ENCODE measurements around the gene TULP1. TPM values are rescaled to one million over a fixed set of nuclear protein-coding genes. Genes with fewer than 3 reads are reported as not detected.

Gene TULP1
- not detected for polyA plus RNA-seq (2013, experiment 1 of 2)
- not detected for polyA plus RNA-seq (2013, experiment 2 of 2)

DNA sequence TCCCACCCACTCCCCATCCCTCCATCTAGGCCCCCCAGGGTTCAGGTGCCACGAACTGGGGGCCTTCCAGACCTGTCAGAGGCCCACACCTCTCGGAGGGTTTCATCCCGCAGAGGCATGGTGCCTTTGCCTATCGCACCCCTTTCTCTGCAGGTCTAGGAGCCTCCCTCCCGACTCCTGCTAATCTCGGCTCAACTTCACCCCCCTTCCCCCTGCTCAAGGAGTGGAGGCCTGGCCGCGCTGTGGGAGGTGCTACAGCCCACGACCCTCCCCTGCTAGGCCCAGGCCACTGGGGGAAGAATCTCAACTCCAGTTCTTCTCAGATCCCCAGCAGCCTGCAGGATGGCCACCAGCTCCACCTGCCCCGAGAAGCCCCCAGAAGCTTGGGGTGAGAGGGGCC, at the start of gene TULP1:
TSS of gene TULP1 (minus strand) at position 157 of the 400 bp plus-strand sequence. CDS start at position 119, 38 bp downstream.
- Histone ChIP-seq H3K4me1 (ENCODE audit: control insufficient read depth, insufficient read depth, low read depth, low read length) (peaks cover 5% of the 10 kb centered on the region), H2AFZ (ENCODE audit: low read depth, low read length) (no peak within 1 kb of the TSS), H3K4me2 (ENCODE audit: low read length, poor library complexity, severe bottlenecking) (no peak within 1 kb of the TSS), H3K36me3 (ENCODE audit: control insufficient read depth in 1 of 2, insufficient read depth in 2 of 2, low read depth in 1 of 2, low read length in 2 of 2) (no peaks in the 10 kb centered on the region), H3K14ac (ENCODE audit: low read length in 2 of 2) (no peak within 1 kb of the TSS), H3K4ac (ENCODE audit: low read depth in 1 of 2, low read length in 2 of 2) (no peak within 1 kb of the TSS), H3K79me1 (replicated peaks; ENCODE audit: low read length, poor library complexity, severe bottlenecking) (no peaks in the 10 kb centered on the region), H4K8ac (ENCODE audit: low read length) (no peak within 1 kb of the TSS), H3K27me3 (ENCODE audit: control insufficient read depth in 1 of 2, insufficient read depth in 1 of 2, low read length in 2 of 2) (peaks cover 33 to 47% of the 10 kb centered on the region in 2 experiments), H2BK12ac (ENCODE audit: low read length in 2 of 2) (no peak within 1 kb of the TSS), H2BK5ac (ENCODE audit: low read depth, low read length, poor library complexity, severe bottlenecking) (no peak within 1 kb of the TSS), H3K4me3 (ENCODE audit: insufficient read depth in 1 of 2, low read depth in 1 of 2, low read length in 2 of 2) (no peak within 1 kb of the TSS), H3K27ac (ENCODE audit: low read length, poor library complexity, severe bottlenecking) (no peak within 1 kb of the TSS), H3K9me3 (ENCODE audit: control insufficient read depth, low read length) (no peaks in the 10 kb centered on the region), H4K91ac (ENCODE audit: low read length) (no peak within 1 kb of the TSS), H2BK120ac (ENCODE audit: low read depth, low read length) (no peak within 1 kb of the TSS), H3K18ac (ENCODE audit: low read depth in 1 of 2, low read length in 2 of 2) (peak within 1 kb of the TSS in 1 of 2 experiments; percentile 5), H3K9ac (ENCODE audit: low read length) (no peak within 1 kb of the TSS), H3K23ac (ENCODE audit: low read length in 2 of 2) (no peak within 1 kb of the TSS), H2BK15ac (ENCODE audit: low read depth, poor library complexity, severe bottlenecking) (no peak within 1 kb of the TSS), H2AK5ac (ENCODE audit: low read length, severe bottlenecking) (no peak within 1 kb of the TSS)
- DNase-seq, result no peak
- WGBS, result 67% methylated on average over 9 of the region's 10 CpGs

- no peak overlapping the region for H3K4me3 ChIP-seq (ENCODE audit: insufficient read depth in 1 of 2, low read depth in 1 of 2, low read length in 2 of 2)
- H2BK120ac ChIP-seq (ENCODE audit: low read depth, low read length), result no peak overlapping the region
- WGBS, result 82% methylated on average over 11 of the region's 11 CpGs
- H3K27ac ChIP-seq (ENCODE audit: low read length, poor library complexity, severe bottlenecking), result no peak overlapping the region
- no peak overlapping the region for H3K14ac ChIP-seq (ENCODE audit: low read length in 2 of 2)
- no peaks in the 10 kb centered on the region for H3K79me1 ChIP-seq (replicated peaks; ENCODE audit: low read length, poor library complexity, severe bottlenecking)
- peak; percentile 16 for DNase-seq
- H2BK12ac ChIP-seq (ENCODE audit: low read length in 2 of 2), result no peak overlapping the region
- no peak overlapping the region for H3K9ac ChIP-seq (ENCODE audit: low read length)
- no peak overlapping the region for H2BK5ac ChIP-seq (ENCODE audit: low read depth, low read length, poor library complexity, severe bottlenecking)
- no peak overlapping the region for H3K4ac ChIP-seq (ENCODE audit: low read depth in 1 of 2, low read length in 2 of 2)
- no peak overlapping the region for H2AFZ ChIP-seq (ENCODE audit: low read depth, low read length)
- H3K4me2 ChIP-seq (ENCODE audit: low read length, poor library complexity, severe bottlenecking), result no peak overlapping the region
- no peak overlapping the region for H4K8ac ChIP-seq (ENCODE audit: low read length)
- H4K91ac ChIP-seq (ENCODE audit: low read length), result no peak overlapping the region
- H3K4me1 ChIP-seq (ENCODE audit: control insufficient read depth, insufficient read depth, low read depth, low read length), result no peaks in the 10 kb centered on the region
- no peak overlapping the region for H3K18ac ChIP-seq (ENCODE audit: low read depth in 1 of 2, low read length in 2 of 2)
- H3K27me3 ChIP-seq (ENCODE audit: control insufficient read depth in 1 of 2, insufficient read depth in 1 of 2, low read length in 2 of 2), result peaks cover 17 to 49% of the 10 kb centered on the region in 2 experiments
- H3K36me3 ChIP-seq (ENCODE audit: control insufficient read depth in 1 of 2, insufficient read depth in 2 of 2, low read depth in 1 of 2, low read length in 2 of 2), result no peaks in the 10 kb centered on the region
- H2AK5ac ChIP-seq (ENCODE audit: low read length, severe bottlenecking), result no peak overlapping the region
- no peak overlapping the region for H2BK15ac ChIP-seq (ENCODE audit: low read depth, poor library complexity, severe bottlenecking)
- H3K23ac ChIP-seq (ENCODE audit: low read length in 2 of 2), result no peak overlapping the region
- H3K9me3 ChIP-seq (ENCODE audit: control insufficient read depth, low read length), result no peaks in the 10 kb centered on the region
Measured at GRCh38 chr6:35562060-35562459, 49.4 kb upstream of the TULP1 start.

DNA sequence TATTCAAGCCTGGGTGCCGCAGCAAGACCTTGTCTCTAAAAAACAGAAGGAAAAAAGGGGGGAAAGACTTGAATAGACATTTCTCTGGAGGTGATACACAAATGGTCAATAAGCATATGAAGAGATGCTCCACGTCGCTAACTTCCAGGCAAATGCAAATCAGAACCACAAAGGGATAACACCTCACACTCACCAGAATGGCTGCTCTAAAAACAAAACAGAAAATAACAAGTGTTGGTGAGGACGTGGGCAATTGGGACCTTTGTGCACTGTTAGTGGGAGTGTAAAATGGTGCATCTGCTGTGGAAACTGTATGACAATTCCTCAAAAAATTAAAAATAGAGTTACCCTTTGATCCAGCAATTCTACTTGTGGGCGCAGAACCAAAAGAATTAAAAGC, 48.4 kb upstream of the TULP1 start:
- Histone ChIP-seq H3K4ac (ENCODE audit: low read depth in 1 of 2, low read length in 2 of 2) (no peak overlapping the region), H4K8ac (ENCODE audit: low read length) (no peak overlapping the region), H3K18ac (ENCODE audit: low read depth in 1 of 2, low read length in 2 of 2) (no peak overlapping the region), H3K27me3 (ENCODE audit: control insufficient read depth in 1 of 2, insufficient read depth in 1 of 2, low read length in 2 of 2) (peaks cover 17 to 49% of the 10 kb centered on the region in 2 experiments), H2BK15ac (ENCODE audit: low read depth, poor library complexity, severe bottlenecking) (no peak overlapping the region), H2BK5ac (ENCODE audit: low read depth, low read length, poor library complexity, severe bottlenecking) (no peak overlapping the region), H3K4me1 (ENCODE audit: control insufficient read depth, insufficient read depth, low read depth, low read length) (no peaks in the 10 kb centered on the region), H3K14ac (ENCODE audit: low read length in 2 of 2) (no peak overlapping the region), H3K36me3 (ENCODE audit: control insufficient read depth in 1 of 2, insufficient read depth in 2 of 2, low read depth in 1 of 2, low read length in 2 of 2) (no peaks in the 10 kb centered on the region), H2BK120ac (ENCODE audit: low read depth, low read length) (no peak overlapping the region), H4K91ac (ENCODE audit: low read length) (no peak overlapping the region), H3K23ac (ENCODE audit: low read length in 2 of 2) (no peak overlapping the region), H2BK12ac (ENCODE audit: low read length in 2 of 2) (no peak overlapping the region), H3K9ac (ENCODE audit: low read length) (no peak overlapping the region), H3K27ac (ENCODE audit: low read length, poor library complexity, severe bottlenecking) (no peak overlapping the region), H2AK5ac (ENCODE audit: low read length, severe bottlenecking) (no peak overlapping the region), H3K4me2 (ENCODE audit: low read length, poor library complexity, severe bottlenecking) (no peak overlapping the region), H3K79me1 (replicated peaks; ENCODE audit: low read length, poor library complexity, severe bottlenecking) (no peaks in the 10 kb centered on the region), H3K4me3 (ENCODE audit: insufficient read depth in 1 of 2, low read depth in 1 of 2, low read length in 2 of 2) (no peak overlapping the region), H3K9me3 (ENCODE audit: control insufficient read depth, low read length) (no peaks in the 10 kb centered on the region), H2AFZ (ENCODE audit: low read depth, low read length) (no peak overlapping the region)
- no peak for DNase-seq
- WGBS, result 97% methylated on average over 2 of the region's 5 CpGs

DNA sequence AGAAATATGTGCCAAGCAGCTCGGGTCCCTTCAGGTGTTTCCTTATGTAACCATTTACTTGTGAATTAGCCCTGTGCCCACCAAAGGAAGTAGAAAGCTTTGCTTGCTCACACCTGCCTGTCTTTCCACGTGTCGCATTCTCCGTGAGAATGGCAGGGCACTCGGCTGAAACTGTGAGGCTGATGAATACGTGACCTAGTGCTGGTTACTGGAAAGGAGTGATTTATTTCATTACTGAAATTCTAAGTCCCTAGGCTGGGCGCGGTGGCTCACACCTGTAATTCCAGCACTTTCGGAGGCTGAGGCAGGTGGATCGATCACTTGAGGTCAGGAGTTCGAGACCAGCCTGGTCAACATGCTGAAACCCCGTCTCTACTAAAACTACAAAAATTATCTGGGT, 45.9 kb upstream of the TULP1 start:
- no peak overlapping the region for H2BK15ac ChIP-seq (ENCODE audit: low read depth, poor library complexity, severe bottlenecking)
- 93% methylated on average over 11 of the region's 12 CpGs for WGBS

More for the DNA sequence above, 45.9 kb upstream of the TULP1 start:
- H2BK5ac ChIP-seq (ENCODE audit: low read depth, low read length, poor library complexity, severe bottlenecking), result no peak overlapping the region
- DNase-seq, result no peak
- H2AK5ac ChIP-seq (ENCODE audit: low read length, severe bottlenecking), result no peak overlapping the region
- H3K27me3 ChIP-seq (ENCODE audit: control insufficient read depth in 1 of 2, insufficient read depth in 1 of 2, low read length in 2 of 2), result peaks cover 6 to 32% of the 10 kb centered on the region in 2 experiments
- H3K9ac ChIP-seq (ENCODE audit: low read length), result no peak overlapping the region
- no peak overlapping the region for H4K8ac ChIP-seq (ENCODE audit: low read length)
- H3K4ac ChIP-seq (ENCODE audit: low read depth in 1 of 2, low read length in 2 of 2), result no peak overlapping the region
- no peak overlapping the region for H3K4me3 ChIP-seq (ENCODE audit: insufficient read depth in 1 of 2, low read depth in 1 of 2, low read length in 2 of 2)
- no peaks in the 10 kb centered on the region for H3K9me3 ChIP-seq (ENCODE audit: control insufficient read depth, low read length)
- no peak overlapping the region for H2BK12ac ChIP-seq (ENCODE audit: low read length in 2 of 2)
- peak overlapping the region in 1 of 2 experiments; percentile 30 for H3K14ac ChIP-seq (ENCODE audit: low read length in 2 of 2)
- no peaks in the 10 kb centered on the region for H3K79me1 ChIP-seq (replicated peaks; ENCODE audit: low read length, poor library complexity, severe bottlenecking)
- H3K36me3 ChIP-seq (ENCODE audit: control insufficient read depth in 1 of 2, insufficient read depth in 2 of 2, low read depth in 1 of 2, low read length in 2 of 2), result no peaks in the 10 kb centered on the region
- no peak overlapping the region for H2AFZ ChIP-seq (ENCODE audit: low read depth, low read length)
- no peak overlapping the region for H3K23ac ChIP-seq (ENCODE audit: low read length in 2 of 2)
- no peak overlapping the region for H2BK120ac ChIP-seq (ENCODE audit: low read depth, low read length)
- no peaks in the 10 kb centered on the region for H3K4me1 ChIP-seq (ENCODE audit: control insufficient read depth, insufficient read depth, low read depth, low read length)
- H3K4me2 ChIP-seq (ENCODE audit: low read length, poor library complexity, severe bottlenecking), result no peak overlapping the region
- H3K27ac ChIP-seq (ENCODE audit: low read length, poor library complexity, severe bottlenecking), result no peak overlapping the region
- H3K18ac ChIP-seq (ENCODE audit: low read depth in 1 of 2, low read length in 2 of 2), result no peak overlapping the region
- H4K91ac ChIP-seq (ENCODE audit: low read length), result no peak overlapping the region
